Stimulated activated CD4-positive, alpha-beta T cell treated with anti-CD3 and anti-CD28 coated beads, Interleukin-4, amount 100 ng/mL, for 1 hour (primary cell): ENCODE data around the gene CCDC167.
"Not testable (repeated sequence)": the region's sequence is repeated elsewhere in the genome, so short reads cannot be mapped to it uniquely, and the experiment has no call there.

Source experiments
- DNase-seq: peaks from one replicate; pipeline ENCODE4 v3.0.0-alpha.2; 2020

CCDC167 gene

DNA sequence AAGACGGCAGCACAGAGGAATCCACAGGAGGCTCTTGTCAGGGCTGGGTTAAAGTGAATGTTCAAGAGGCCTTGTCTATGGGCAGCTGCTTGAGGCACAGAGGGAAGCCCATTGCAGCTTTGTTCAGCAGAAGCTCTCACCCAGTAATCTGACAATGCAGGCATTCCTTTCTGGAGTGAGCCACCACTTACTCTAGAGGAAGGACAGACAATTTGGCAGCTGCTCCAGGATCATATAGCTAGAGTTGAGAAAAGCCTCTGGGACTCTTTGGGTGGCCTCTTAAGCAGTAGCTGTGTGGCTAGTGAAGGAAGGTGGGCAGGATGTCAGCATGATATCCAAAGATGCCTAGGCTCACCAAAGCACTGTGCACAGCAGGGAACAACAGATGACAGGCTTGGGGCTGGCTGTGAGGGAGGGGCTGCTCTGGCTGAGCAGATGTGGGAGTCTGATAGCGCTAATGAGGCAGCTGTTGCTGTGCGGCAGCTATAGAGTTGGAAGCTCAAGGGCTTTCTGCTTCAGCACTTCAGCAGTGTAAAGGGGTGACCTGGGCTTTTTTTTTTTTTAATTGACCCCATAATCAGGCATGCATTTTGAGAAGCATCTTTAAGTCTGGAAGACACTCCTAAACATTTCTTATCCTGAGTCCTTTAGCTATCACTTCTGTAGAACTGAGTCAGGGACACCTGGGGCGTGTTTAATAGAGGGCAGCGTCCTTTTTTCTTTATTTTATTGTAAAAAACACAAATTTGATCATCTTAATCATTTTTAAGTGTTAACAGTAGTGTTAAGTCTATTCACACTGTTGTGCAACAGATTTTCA is 39.5 kb downstream of the CCDC167 start:
- DNase-seq, result no peak

DNA sequence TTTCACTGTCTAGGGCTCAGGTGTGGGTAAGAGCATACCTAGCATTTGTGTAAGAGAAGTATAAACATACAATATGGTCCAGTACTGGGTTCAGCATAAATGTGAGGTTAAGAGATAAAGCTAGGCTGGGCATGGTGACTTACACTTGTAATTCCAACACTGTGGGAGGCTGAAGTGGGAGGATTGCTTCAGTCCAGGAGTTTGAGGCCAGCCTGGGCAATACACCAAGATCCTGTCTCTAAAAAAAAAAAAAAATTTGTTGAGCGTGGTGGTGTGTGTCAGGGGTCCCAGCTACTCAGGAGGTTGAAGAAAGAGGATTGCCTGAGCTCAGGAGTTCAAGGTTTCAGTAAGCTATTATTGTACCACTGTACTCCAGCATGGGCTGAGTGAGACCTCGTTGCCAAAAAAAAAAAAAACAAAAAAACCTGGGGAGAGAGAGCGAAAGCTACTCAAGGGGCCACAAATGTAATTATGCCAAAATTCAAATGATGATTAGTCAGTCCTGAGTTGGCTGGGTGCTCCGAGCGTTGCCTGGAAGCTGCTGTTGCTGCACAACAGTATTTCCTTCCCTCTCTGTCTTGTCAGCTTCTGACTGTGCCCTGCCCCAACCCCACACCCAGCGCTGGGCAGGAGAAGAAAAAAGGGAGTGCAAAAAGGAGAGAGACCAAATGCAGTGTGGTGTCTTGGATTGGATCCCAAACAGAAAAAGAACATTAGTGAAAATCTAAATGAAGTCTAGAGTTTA is 42.7 kb downstream of the CCDC167 start:
- DNase-seq, result no peak

DNA sequence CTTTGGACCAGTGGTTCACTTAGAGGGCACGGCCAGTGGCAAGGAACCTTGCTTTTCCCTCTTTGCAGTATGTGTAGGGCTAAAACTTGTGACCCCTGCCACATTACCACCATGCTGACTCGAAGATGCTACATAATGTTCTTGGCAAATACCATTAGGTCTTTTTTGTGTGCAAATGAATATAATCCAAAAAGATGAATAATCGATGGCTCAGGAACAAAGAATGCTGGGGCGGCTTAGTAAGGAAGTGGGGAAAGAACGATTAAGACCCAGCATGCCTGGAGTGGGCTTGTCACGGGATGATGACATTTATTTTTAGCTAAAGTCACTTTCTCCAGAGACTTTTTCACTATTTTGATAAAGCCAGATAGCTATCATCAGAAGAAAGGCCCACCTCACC is 43.6 kb downstream of the CCDC167 start:
- DNase-seq, result no peak

DNA sequence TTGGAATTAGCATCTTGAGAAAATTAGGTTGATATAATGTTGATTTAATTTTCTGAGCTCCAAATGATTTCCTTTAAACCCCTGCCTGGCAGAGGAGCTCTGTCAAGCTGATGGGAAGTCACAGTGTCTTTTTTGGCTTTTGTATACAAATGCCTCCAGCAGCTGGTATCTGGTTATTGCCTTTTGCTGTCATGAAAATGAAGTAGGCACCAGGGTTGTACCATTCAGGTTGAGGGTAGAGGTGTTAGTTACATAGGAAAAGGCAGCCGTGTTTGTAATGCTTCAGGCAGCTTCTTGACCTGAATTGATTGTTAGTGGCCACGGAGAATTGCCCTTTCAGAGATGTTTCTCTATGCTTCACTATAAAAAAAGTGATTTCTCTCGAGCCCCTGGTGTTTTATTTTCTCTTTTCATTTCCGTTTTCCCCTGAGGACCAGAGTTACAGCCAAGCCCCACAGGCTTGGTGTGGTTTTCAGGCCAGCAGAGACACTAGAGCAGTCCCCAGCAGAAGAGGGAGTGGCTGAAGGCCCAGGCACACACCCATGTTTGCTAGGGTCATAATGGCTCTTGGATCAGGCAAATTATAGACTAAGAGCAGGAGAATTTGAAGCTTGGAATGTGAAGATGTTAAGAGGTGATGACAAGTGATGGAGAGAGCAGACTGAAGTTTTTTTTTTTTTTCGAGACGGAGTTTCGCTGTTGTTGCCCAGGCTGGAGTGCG is 45.1 kb downstream of the CCDC167 start:
- DNase-seq, result no peak

DNA sequence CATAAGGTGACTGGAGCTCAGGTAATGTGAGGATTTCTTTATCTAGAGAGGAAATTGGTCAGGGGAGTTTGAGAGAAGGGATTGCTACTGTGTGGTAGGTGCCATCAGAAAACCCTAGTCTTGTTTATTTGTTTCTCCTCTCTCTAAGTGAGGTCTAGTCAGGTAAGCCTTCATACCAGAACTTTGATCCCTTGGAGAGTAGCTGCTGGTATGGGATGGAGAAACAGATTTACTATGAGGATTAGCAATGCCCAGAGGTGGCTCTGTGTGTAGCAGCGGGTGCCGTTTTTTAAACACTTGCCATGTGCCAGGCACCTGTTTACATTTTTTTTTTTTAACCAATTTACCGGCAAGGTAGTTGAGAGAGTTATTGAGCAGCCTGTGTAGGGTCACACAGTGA is 47.2 kb downstream of the CCDC167 start:
- DNase-seq, result no peak

DNA sequence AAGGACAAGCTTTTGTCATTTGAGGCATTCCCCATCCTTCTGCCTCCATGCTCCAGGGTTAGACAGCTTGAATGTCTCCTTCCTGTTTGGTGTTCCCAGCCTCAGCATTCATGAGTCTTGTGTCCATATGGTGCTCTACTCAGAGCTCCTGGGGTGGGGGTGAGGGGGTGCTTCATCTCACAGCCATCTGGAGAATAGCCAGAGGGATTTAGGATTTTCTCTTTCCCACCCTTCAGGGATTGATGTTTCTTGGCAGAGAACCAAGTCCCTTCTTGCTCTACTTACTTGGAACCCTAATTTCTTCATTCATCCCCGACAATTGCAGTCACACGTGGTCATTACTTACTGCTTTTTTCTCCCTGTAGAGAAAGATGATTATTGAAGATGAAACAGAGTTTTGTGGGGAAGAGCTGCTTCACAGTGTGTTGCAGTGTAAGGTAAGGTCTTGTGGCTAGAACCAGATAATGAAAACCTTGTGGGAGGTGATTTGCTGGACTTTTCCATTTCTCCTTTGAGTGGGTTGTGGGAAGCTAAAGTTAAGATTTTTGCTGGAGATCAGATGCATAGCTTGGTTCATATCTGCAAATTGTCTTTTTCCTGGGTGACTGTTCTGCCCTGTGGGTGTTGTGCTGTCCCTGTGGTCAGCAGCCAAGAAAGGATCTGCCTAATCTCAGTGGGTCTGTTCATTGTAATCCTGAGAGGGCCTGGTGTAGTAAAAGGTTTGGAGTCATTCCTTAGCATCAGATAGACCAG is 48.1 kb downstream of the CCDC167 start:
- DNase-seq, result no peak

DNA sequence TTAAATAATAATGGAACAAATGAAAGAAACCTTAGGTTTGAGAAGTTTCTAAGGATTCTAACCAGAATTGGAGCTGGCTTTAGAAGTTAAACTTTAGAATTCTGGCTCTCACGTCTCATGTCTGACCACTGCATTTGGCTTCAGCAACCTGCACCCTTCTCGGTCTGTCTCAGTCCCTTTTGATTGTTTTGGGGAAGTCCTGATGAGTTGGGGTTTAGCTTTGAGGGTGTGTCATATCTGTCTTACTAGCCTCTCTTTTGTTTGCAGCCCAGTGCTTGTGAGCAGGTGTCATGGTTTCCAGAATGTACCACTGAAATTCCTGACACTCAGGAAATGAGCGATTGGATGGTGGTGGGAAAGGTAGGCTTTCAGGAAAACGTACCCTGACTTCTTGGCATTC is 49.7 kb downstream of the CCDC167 start:
- DNase-seq, result no peak

DNA sequence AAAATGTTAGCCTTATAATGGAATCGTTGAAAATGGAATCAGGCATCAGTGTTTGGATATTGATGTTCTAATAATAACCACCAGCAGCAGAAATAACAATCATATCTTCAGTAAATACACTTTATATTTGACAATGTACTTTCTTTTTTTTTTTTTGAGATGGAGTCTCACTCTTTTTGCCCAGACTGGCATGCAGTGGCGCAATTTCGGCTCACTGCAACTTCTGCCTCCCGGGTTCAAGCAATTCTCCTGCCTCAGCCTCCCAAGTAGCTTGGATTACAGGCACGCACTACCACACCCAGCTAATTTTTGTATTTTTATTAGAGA is 56.5 kb downstream of the CCDC167 start:
- not testable (repeated sequence) for DNase-seq

DNA sequence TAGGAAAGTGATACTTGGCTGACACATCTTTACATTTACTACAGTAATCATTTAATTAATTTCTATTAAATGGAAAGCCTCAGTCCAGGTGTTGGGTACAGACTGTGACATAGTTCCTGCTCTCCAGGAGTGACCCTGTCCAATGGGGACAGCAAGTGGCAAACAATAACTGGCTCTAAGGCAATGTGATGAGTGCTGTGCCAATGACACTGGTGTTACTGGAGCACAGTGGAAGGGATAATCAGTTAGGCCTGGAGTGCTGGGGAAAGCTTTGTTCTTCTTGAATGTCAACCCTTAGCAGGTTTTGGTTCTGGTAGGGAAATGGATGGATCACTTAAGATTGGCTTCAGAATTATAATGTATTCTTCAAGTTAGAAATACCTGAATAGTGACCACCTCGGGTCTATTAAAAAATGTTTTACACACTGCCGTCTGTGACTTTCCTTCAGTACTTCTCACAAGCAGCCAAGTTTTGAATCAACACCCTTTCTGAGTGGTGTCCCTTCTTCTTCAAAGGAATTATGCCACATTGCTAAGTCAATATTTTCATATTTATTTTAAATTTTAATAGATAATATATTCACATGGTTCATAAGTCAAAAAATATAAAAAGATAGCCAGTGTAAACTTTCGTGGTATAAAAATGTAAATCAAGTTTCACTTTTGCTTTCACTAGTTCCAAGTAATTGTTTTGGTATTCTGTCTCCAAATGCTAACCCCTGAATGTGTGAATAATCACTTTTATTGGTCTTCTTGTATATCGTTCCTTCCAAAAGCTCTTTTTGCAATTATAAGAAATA is 57.1 kb downstream of the CCDC167 start:
- DNase-seq, result no peak

DNA sequence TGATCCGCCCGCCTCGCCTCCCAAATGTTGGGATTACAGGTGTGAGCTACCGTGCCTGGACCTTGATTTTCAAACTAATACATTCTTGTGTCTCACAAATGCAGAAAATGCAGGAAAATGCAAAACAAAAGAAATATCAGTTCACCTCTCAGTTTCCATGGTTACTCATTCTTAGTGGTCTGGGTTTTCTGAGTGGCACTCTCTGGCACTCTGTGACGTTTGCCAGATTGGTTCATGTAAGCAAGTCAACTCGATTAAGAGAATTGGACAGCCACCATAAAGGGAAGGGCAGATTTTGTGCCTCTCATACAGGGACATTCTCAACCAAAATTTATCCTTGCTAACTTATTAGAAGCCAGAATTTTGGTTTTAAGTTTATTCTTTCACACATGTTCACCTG is 58.0 kb downstream of the CCDC167 start:
- DNase-seq, result no peak

DNA sequence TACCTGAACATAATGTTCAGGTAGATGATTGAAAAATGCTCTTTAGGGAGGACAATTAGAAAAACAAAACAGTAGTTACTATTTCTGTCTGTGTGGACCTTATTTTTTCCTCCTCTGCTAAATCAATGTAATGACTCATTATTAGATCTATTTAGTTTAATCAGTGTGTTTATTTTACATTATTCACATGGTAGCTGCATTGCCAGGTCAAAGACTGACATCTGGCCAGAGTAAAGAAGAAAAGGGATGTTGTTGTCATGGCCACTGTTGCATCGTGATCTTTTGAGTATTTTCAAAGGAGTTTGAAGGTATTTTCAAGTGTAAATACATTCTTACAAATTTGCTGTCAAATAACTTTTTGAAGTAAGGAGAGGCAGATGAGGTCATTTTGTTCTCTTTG is 60.8 kb downstream of the CCDC167 start:
- no peak for DNase-seq

DNA sequence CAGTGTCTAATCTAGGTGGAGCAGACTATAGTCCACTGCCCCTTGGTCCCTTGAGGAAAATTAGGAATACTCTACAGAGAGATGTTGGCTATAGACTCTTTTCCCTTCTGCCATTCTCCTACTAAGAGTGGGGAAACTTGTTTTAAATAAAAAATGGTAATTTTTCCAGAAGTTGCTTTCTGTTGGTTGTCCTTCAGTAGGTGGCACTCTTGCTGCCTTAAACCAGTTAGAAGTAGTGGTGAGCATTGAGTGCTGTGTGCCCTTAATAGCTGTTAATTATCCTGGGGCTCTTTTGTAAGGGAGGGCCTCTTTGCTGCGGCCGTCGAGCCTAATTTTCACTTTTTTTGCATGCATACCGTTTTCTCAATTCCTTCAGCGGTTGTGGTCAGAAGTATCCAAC is 63.9 kb downstream of the CCDC167 start:
- DNase-seq, result no peak

DNA sequence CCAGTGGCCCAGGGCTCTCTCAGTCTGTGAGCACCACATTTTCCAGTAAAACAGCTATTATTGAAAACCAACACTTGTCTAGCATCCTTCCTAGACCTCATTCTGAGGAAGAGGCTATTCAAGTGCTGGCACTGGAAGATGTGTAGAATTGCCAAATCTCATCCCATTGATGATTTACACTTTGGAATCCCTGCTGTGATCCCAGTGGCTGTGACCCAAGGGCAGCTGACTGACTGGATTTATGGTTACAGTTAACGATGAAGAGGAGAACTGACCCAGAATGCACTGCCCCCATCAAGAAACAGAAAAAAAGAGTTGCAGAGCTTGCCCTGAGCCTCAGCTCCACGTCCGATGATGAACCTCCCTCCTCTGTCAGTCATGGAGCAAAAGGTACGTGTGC is 64.3 kb downstream of the CCDC167 start:
- no peak for DNase-seq

DNA sequence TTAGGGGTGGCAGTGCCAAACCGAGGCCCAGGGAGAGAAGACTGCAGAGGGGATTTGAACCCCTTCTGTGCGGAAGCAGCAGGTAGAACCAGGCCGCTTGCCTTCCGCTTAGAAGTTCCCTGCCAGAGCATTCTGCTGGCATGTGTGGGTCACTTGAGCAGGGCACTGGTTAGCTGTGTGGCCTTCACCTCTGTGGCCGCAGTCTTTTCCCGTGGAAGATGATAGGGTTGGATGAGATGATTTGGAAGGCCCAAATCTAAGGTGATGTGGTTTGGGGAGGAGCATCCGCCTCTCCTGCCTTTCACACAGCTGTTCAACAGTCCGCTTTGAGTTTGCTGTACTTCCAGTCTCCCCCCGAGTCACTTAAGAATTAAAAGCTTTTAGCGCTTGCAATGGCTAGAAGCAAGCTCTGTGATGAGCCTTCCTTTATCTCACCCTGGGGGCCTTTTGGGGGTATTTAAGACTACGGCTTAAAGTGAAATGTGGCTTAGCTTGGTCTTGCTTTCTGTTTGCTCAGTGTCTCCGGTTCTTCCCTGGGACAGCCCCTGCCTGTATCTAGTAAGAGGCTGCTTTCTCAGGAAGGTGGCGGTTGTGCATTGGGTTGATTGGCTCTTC is 65.9 kb downstream of the CCDC167 start:
- DNase-seq, result peak; percentile 50
